OCI-LY7 (cell line): ENCODE measurements around the gene YBX2.

ENCODE experiments used
- EZH2phosphoT487 ChIP-seq: fragments of 200-600 bp; sonication (generic); IDR thresholded peaks from 2 replicates; pipeline ENCODE4 v1.6.1; 2018; ENCODE audit warnings: low read depth, borderline replicate concordance, mild to moderate bottlenecking, mixed run types, antibody characterized with exemption, low read length, moderate library complexity, mixed read lengths
- TF ChIP-seq, protein P1 (sequence below): fragments of 200-600 bp; sonication (generic); conservative IDR thresholded peaks from 2 replicates; pipeline ENCODE4 v1.5.1; 2014; ENCODE audit warnings: mild to moderate bottlenecking, antibody characterized with exemption, low read length, moderate library complexity, mixed read lengths

DNA sequence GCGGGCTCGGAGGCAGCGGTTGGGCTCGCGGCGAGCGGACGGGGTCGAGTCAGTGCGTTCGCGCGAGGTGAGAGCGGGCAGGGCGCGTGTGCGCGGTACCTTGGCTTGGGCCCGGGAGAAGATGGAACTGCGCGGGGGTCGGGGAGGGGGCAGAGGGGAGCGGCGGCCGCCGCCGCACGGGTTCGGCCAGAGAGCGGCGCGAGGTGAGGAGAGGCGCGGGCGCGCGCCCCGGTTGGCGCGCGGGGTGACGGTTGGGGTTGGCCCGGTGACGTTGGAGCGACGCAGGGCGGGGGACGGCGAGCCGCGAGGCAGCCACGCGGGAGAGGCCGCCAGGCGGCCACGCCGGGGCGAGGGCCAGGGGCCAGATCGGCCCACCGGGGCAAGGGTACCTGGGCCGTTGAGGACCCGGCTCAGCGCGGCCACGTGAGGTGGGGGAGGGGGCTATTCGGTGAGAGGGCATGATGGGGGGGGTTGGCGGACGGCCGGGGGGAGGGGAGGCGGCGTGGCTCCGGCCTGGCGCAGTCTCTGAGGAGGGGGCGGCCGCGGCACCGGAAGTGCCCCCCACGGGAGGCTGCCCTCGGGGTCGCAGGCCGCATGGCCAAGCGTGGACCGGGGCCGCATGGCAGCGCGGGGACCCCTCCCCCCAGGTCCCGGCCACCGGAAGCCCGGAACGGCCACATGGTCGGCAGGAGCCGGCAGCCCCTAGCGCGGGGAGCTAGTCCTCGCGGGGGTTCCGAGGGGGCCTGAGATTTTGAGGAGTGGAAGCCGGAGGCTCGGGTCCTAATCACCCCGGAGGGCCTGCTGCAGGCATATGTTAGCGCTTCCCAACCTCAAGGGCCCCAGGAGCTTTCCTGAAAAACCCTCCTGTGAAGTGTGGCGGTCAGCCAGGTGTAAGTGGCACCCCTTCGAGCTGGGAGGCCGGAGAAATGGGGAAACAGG lies 13.5 kb upstream of the YBX2 start:
- TF ChIP-seq, protein P1, sequence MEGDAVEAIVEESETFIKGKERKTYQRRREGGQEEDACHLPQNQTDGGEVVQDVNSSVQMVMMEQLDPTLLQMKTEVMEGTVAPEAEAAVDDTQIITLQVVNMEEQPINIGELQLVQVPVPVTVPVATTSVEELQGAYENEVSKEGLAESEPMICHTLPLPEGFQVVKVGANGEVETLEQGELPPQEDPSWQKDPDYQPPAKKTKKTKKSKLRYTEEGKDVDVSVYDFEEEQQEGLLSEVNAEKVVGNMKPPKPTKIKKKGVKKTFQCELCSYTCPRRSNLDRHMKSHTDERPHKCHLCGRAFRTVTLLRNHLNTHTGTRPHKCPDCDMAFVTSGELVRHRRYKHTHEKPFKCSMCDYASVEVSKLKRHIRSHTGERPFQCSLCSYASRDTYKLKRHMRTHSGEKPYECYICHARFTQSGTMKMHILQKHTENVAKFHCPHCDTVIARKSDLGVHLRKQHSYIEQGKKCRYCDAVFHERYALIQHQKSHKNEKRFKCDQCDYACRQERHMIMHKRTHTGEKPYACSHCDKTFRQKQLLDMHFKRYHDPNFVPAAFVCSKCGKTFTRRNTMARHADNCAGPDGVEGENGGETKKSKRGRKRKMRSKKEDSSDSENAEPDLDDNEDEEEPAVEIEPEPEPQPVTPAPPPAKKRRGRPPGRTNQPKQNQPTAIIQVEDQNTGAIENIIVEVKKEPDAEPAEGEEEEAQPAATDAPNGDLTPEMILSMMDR = no peak
- no peak for TF ChIP-seq EZH2phosphoT487
